GM03348 (cell line): ENCODE measurements around the gene HARBI1.
A peak's percentile ranks its signal among the peaks of the same experiment; 100 is the strongest.

Source experiments
- DNase-seq: peaks from one replicate; pipeline ENCODE4 v3.0.0; 2012; ENCODE audit warnings: low spot score

HARBI1 gene

GRCh38 chr11:46553814-46554212 is 63.2 kb downstream of the HARBI1 start:
- peak; percentile 32 for DNase-seq
